ELF-1 (cell line): ENCODE measurements around the gene ATP7B.

Experiments
- DNase-seq: peaks from one replicate; pipeline ENCODE4 v3.0.0-alpha.2; 2016; ENCODE audit warnings: low read depth, low spot score

The ATP7B gene

GRCh38 chr13:51950722-51951121 is 60.5 kb downstream of the ATP7B start:
- DNase-seq, result no peak

- no peak for DNase-seq
These were observed 65.0 kb downstream of the ATP7B start for GRCh38 chr13:51946163-51946669.

GRCh38 chr13:51945149-51945548 is 66.1 kb downstream of the ATP7B start:
- DNase-seq, result no peak

- DNase-seq, result no peak
These were observed 66.8 kb downstream of the ATP7B start for GRCh38 chr13:51944428-51944827.

- DNase-seq, result no peak
These were observed 67.5 kb downstream of the ATP7B start for GRCh38 chr13:51943721-51944120.

- no peak for DNase-seq
These were observed 69.1 kb downstream of the ATP7B start for GRCh38 chr13:51942189-51942588.

- no peak for DNase-seq
These were observed 72.8 kb downstream of the ATP7B start for GRCh38 chr13:51938454-51938853.

GRCh38 chr13:51937320-51938290 is 73.6 kb downstream of the ATP7B start:
- no peak for DNase-seq

- DNase-seq, result peak; percentile 45
These were observed 75.7 kb downstream of the ATP7B start for GRCh38 chr13:51935326-51936171.

GRCh38 chr13:51934461-51935087 is 76.7 kb downstream of the ATP7B start:
- DNase-seq, result peak; percentile 27

GRCh38 chr13:51933466-51934058 is 77.7 kb downstream of the ATP7B start:
- DNase-seq, result no peak

GRCh38 chr13:51932231-51932630 is 79.0 kb downstream of the ATP7B start:
- no peak for DNase-seq

- DNase-seq, result no peak
These were observed 79.6 kb downstream of the ATP7B start for GRCh38 chr13:51931606-51932005.

- DNase-seq, result peak; percentile 49
These were observed 81.6 kb downstream of the ATP7B start for GRCh38 chr13:51929699-51930098.

GRCh38 chr13:51928231-51928630 is 83.0 kb downstream of the ATP7B start:
- no peak for DNase-seq

- DNase-seq, result no peak
These were observed 84.1 kb downstream of the ATP7B start for GRCh38 chr13:51927129-51927528.

GRCh38 chr13:51926528-51926885 is 84.7 kb downstream of the ATP7B start:
- DNase-seq, result no peak

GRCh38 chr13:51925865-51926527 is 85.3 kb downstream of the ATP7B start:
- DNase-seq, result no peak

- no peak for DNase-seq
These were observed 86.3 kb downstream of the ATP7B start for GRCh38 chr13:51924756-51925544.

- peak; percentile 69 for DNase-seq
These were observed 87.2 kb downstream of the ATP7B start for GRCh38 chr13:51923983-51924539.
